ENCODE data around the gene NECTIN2.
A peak's percentile ranks its signal among the peaks of the same experiment; 100 is the strongest.

NECTIN2 gene

DNA sequence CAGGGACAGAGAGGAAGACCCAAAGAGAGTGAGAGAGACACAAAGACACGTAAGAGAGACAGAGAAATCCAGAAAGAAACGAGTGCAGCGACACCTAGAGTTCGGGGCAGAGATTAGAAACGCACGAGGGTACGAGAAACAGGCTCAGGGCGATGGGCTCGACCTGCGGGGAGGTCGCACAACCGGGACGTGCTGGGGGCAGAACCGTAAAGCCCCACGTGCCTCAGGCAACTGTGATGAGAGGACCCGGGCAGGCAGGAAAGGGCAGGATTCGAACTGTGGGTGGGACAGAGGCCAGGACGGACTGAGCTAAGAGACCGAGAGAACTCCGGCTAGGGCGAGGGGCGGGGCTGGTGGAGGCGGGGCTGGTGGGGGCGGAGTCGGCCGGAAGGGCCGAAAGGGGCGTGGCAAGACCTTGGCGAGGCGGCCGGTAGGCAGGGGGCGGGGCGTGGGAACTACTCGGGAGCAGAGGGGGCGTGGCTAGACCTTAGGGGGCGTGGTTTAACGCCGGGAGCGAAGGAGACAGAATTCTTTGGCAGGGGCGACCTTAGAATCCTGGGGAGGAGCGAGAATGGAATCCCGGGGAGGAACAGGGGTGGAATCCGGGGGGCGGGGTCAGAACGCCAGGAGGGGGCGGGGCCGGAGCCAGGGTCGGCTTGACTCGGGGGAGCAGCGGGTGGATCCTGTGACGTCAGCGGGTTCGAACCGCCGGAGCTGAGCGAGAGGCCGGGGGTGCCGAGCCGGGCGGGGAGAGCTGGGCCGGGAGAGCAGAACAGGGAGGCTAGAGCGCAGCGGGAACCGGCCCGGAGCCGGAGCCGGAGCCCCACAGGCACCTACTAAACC is at the start of gene NECTIN2:
Gene NECTIN2 (plus strand): TSS at position 686 of the 843 bp plus-strand sequence. CDS start 229 bp downstream, outside the sequence.
- DNase-seq, result peak; percentile 95

DNA sequence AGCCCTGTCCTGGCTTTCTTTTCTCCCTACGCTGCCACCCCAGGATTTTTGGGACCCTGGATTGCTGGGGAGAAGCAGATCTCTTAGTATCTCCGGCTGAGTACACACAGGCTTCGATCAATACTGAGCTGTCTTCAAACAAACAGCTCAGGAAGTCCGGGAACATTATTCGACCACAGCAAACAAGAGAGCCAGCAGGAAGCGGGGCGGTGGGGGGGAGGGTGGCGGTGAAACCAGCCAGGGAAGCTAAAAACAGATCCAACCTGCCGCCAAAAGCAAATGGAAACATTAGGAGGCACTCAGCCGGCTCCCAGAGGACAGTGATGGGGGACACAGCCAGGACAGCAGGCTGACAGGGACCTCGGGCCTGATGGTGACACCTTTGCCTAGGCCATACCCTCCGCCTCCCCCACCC is 49.4 kb upstream of the NECTIN2 start:
- no peak for DNase-seq

DNA sequence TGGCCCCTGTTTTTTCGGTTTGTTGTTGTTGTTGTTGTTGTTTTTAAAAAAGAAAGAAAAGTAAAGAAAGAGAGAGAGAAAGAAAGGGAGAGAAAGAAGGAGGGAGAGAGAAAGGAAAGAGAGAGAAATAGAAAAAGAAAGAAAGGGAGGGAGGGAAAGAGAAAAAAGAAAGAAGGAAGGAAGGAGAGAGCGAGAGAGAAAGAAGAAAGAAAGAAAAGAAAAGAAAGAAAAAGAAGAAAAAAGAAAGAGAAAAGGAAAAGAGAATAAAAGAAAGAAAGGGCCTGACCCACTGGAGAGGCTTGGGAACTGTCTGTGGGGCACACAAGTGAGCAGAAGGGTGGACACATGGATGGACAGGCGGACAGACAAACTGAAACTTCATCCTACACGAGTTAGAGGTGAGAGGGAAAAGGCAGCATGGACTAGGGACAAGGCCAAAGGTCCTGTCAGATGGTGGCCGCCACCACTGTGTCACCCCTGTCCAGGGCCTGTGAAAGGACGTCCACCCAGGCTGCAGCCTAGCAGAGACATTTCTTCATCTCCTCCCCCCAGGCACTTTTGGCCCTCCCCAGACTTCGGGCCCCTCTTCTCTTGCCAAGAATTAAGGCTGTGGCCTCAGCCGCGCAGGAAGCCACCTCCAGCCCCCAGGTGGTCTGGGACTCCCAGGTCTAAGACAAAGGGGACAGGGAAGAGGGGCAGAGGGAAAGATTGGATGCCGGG is 46.3 kb upstream of the NECTIN2 start:
- no peak for DNase-seq

DNA sequence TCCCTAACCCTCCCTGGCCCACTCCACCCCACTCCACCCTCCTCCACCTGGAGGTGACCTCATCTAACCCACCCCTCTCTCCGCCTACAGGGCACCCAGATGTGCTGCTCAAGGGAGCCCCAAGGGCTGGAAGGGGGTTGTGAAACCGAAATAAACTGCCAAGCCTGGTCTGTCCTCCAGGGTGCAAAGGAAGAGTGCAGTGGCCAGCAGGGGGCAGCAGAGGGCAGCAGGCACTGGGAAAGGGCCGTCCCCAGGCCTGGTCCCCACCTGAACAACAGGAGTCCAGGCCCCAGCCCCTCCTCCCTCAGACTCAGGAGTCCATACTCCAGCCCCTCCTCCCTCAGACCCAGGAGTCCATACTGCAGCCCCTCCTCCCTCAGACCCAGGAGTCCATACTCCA is 45.6 kb upstream of the NECTIN2 start:
- DNase-seq, result peak; percentile 47

DNA sequence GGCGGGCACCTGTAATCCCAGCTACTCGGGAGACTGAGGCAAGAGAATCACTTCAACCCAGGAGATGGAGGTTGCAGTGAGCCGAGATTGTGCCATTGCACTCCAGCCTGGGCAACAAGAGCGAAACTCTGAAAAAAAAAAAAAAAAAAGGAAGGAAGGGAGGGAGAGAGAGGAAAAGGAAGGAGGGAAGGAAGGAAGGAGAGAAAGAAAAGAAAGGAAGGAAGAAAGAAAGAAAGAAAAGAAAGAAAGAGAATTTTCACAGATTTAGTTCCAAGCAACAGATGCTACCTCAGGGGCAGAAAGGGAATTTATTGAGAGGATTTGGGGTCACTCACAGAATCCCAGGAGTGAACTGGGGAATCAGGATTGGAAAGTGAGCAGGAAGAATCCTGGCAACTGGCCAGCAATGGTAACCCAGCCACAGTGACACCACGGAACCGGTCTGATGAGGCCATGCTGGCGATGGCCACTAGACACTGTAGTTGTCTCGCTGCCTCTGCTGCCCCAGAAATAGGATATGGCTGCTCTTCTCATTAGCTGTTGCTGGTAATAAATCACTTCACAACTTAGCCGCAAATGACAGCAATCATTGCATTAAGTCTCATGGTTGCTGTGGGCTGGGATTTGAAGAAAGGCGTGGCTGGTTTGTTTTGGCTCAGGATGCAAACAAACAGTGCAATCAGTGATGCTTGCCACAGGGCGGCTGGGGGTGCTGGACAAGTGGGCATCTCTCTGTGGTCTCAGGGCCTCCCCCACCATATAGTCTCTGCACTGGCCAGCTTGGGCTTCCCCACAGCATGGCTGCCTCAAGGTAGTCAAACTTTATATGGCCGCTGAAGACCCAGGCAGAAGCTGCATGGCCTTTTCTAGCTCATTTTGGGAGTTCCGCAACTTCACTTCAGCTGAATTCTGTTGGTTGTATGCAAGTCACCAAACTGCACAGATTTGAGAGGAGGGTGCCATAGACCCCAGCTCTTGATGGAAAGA is 42.4 kb upstream of the NECTIN2 start:
- peak; percentile 7 for DNase-seq

DNA sequence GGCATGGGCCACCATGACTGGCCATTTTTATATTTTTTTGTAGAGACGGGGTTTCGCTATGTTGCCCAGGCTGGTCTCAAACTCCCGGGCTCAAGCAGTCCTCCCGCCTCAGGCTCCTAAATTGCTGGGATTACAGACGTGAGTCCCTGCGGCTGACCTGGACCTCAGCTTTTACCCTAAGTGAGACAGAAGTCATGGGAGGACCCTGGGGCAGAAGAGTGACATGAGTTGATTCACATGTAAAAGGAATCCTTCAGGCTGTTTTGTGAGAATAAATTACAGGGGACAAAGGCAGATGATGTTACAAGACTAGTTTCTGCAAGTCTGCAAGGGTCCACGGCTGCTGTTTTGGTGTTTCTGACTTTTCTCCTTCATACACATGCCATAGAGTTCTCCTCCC is 39.8 kb upstream of the NECTIN2 start:
- peak; percentile 20 for DNase-seq

DNA sequence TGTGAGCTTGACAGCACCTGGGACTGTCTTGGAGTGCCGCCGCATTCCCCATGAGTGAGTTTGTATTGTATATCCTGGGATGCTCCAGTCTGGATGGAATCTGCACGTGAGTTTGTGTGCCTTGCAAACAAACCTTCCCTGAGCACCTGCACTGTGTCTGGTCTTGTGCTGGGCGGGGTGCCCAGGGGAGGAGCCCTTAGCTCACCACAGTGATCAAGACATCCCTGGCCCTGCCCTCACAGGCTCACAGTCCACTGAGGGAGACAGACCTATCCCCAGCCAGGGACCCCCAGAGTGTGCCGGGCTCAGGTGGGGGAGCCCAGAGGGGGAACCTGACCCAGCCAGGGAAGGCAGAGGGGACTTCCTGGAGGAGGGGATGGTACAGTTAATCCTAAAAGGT is 38.9 kb upstream of the NECTIN2 start:
- peak; percentile 56 for DNase-seq

DNA sequence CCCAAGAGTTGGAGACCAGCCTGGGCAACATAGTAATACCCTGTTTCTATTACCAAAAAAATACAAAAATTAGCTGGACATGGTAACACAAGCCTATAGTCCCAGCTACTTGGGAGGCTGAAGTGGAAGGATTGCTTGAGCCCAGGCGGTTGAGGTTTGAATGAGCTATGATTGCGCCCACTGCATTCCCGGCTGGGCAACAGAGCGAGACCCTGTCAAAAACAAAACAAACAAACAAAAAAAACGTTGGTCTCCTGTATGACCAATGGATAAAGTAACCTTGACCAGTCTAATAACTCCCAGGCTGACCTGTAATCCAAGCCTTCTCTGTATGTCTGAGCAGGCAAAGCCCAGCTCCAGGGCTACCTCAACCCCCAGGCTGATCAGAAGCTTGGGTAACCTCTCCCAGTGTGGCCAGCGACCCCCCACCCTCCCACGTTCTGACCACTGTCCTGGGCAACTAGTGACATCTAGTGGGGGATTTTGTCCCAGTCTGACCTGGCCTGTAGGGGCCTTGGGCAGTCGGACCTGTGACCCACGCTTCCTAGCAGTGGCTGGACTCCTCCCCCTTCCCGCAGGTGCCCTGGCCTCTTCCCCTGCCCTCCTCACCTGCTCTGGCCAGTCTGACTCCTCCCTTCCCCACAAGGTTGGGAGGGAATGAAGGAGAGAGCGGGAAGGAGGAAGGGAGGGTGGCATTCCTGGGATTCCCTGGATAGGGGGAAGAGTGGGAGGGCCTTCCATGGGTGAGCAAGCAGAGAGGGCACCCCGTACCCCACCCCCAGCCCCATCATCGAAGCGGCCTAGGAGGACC is 38.2 kb upstream of the NECTIN2 start:
- no peak for DNase-seq

DNA sequence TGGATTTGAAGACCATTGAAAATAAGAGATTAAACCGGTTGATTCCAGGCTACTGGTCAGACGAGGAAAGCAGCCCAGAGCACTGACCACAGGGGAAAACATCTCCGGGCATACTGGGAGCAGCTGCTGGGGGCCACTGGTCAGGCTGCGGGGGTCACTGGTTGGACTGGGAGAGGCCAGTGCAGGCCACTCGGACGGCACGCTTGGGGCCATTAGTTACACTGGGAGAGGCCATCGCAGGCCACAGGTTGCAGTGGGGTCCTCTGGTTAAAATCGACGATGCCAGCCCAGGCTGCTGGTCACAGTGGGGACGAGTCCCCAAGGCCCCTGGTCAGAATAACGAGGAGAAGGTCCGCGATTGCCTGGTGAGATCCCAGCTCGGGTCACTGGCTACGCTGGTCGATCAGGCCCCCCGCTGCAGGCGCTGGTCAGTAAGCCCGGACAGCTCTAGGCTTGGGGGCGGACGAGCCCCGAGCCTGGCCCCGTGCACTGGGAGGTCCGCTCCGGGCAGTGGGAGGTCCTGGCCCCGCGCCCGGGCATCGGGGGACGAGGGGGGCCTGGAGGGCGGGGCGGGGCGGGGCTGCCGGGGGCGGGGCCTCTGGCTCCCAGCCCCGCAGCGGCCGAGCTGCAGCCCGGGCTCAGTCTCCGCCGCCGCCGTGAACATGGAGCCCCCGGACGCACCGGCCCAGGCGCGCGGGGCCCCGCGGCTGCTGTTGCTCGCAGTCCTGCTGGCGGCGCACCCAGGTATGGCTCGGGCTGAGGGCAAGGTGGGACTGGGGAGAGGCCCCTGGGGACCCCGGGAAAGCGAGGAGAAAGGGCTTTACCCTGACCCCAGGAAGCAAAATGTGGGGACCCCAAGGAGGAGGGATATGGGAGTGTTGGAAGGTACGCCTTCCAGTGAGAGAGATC is 37.4 kb upstream of the NECTIN2 start, which contains the start of gene BCAM:
Gene BCAM (plus strand): TSS at position 641 of the 909 bp plus-strand sequence. CDS start 22 bp downstream, at position 663.
- no peak for DNase-seq

DNA sequence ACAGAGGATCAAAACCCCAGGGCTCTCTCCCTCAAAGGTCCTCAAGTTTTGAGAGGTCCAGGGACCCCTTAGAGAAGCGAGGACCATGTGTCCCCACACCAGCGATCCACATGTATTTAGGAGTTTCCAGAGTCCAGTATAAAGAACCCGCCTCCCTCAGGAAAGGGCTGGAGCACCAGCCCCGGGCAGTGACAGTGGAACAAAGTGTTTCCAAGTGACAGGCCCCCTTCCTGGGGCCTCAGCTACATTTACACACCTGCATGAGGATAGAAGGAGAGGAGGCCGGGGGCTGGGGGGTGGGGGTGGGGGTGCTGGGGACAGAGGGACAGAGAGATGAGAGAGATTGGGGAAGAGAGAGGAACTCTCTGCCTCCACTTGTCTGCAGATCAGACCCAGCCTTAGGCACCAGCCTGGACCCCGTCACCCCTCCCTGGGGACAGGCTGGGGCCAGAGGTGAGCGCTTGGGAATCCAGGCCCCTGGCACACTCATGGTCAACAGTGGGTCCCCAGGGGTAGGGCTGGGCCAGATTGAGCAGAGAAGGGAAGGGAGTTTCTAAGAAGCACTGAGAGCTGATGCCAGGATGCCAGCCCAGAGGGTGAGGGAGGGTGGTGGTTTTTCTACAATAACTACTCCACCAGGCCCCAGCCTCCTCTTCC is 36.4 kb upstream of the NECTIN2 start:
- no peak for DNase-seq

DNA sequence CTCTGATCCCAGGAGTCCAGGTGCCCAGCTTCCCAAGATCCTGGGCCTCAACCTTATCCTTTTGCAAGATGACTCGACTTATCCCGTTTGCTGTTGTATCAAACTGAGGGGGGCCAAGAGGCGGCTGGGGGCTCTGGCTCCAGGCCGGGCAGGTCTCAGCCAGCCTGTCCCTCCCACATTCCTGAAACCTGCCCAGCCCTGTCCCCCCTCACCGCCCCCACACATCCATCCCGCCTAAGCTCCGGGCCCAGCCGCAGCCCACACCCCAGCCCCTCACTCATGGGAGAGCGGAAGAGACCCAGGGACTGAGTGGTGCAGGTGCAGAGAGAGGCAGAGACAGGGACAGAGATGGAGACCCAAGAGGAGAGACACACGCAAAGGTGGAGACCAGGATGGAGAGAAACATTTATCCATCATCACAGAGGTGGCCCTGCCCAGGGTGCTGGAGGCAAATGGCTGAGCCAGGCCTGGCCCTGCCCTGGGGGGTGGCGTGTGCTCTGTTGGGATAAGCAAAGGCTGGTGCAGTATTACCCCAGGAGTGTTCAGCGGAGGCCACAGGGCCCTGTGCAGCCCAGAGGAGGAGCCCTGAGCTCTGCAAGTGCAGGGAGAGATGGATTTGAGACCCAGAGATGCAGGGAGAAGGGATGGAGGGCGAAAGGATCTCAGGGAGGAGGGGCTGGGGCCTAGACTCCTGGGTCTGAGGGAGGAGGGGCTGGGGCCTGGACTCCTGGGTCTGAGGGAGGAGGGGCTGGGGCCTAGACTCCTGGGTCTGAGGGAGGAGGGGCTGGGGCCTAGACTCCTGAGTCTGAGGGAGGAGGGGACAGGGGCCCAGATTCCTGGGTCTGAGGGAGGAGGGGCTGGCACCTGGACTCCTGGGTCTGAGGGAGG is 35.6 kb upstream of the NECTIN2 start:
- no peak for DNase-seq

DNA sequence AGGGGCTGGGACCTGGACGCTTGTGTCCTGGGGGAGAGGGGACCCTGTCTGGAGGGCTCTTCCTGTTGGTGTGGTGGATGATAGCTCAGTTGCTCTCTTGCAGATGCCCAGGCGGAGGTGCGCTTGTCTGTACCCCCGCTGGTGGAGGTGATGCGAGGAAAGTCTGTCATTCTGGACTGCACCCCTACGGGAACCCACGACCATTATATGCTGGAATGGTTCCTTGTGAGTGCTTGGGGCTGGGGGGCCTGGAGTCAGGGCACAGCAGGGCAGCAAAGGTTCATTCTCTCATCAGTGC is 35.0 kb upstream of the NECTIN2 start:
- DNase-seq, result no peak

DNA sequence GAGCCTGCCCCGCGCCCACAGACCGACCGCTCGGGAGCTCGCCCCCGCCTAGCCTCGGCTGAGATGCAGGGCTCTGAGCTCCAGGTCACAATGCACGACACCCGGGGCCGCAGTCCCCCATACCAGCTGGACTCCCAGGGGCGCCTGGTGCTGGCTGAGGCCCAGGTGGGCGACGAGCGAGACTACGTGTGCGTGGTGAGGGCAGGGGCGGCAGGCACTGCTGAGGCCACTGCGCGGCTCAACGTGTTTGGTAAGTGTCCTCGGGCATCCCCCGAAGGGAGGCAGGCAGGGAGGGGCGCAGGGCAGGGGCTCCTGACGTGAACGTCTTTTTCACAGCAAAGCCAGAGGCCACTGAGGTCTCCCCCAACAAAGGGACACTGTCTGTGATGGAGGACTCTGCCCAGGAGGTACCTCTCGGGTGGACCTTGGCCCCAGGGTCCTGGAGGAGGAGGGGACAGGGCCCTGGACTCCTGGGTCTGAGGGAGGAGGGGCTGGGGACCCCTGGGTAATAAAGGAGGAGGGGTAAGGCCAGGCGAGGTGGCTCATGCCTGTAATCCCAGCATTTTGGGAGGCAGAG is 33.9 kb upstream of the NECTIN2 start:
- DNase-seq, result no peak

DNA sequence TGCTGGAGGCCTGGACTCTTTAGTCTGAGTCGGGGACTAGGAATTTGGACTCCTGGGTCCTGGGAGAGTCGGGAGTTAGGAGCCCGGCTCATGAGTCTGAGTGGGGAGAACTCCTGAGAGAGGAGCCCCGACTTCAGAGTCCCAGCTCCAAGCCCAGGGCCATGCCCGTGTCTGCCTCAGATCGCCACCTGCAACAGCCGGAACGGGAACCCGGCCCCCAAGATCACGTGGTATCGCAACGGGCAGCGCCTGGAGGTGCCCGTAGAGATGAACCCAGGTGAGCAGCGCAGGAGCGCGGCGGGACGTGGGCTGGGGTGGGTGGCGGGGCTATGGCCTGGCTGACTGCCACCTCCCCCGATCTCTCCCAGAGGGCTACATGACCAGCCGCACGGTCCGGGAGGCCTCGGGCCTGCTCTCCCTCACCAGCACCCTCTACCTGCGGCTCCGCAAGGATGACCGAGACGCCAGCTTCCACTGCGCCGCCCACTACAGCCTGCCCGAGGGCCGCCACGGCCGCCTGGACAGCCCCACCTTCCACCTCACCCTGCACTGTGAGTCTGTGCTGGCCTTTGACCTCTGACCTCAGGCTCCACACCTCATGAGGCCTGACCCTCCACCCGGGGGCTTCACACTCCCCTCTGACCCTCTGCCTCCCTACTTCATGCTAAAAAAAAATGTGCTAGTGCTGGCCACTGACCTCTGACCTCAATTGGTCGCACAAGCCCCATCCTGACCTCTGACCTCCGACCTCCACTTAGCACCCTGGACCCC is 32.8 kb upstream of the NECTIN2 start:
- DNase-seq, result no peak

DNA sequence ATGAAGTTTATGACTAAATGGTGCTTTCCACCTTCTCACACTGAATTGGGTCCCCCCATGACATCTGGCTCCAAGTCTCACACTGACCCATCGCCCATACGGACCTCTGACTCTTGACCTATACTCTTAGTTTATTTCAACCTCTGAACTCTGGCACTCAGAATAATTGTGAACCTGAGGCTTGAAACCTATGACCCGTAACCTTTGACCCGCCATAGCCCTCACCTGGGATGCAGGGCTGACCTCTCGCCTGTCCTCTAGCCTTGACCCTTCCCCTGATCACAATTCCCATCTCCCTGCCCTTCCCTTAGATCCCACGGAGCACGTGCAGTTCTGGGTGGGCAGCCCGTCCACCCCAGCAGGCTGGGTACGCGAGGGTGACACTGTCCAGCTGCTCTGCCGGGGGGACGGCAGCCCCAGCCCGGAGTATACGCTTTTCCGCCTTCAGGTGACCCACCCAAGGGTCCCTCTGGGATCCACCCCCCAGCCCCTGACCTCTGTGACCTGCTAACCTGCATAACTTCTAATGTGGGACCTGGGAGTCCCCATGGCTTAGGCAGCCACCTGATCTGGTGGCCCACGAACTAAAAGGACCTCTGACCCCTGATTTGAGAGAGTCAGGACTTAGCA is 32.1 kb upstream of the NECTIN2 start:
- no peak for DNase-seq

DNA sequence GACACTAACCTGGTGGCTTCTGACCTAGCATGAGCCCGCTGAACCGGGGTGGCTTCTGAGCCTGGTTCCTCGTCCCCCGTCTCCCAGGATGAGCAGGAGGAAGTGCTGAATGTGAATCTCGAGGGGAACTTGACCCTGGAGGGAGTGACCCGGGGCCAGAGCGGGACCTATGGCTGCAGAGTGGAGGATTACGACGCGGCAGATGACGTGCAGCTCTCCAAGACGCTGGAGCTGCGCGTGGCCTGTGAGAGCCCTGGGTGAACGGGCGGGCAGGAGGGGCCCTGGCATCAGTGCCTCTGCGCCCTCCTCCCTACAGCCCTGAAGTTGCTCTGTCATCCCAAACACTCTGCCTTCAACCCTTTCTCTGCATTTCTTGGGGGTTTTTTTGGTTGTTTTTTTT is 31.6 kb upstream of the NECTIN2 start:
- no peak for DNase-seq

DNA sequence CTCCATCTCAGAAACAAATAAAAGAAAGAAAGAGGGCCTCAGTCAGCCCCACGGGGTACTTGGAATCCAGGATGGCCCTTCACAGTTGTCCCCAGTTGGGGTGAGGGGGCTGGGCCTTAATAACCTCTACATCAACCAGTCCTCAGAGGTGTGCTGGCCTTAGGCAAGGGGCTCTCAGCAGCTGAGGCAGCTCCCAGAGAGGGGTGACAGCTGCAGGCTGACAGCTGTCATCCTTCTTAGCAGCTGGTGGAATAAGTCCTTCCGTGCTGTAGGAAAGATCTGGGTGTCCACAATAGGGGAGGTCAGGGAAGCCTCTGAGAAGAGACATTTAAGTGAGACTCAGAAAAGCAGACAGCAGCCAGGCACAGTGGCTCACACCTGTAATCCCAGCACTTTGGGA is 29.8 kb upstream of the NECTIN2 start:
- DNase-seq, result peak; percentile 65
